Left ventricle myocardium inferior (tissue), 1 donor: ENCODE results near the gene NACC2. TPM values are rescaled to one million over a fixed set of nuclear protein-coding genes. Genes with fewer than 3 reads are reported as not detected.
A peak's percentile ranks its signal among the peaks of the same experiment; 100 is the strongest.
"Not testable (repeated sequence)": the region's sequence is repeated elsewhere in the genome, so short reads cannot be mapped to it uniquely, and the experiment has no call there.

ENCODE experiments used
- DNase-seq: peaks from one replicate; pipeline ENCODE4 v3.0.0-alpha.2; 2020
- H3K27ac ChIP-seq: fragments of 200-600 bp; replicated peaks from 2 replicates; pipeline ENCODE4 v1.8.0; 2021
- H3K27me3 ChIP-seq: fragments of 200-600 bp; 2 replicates; pipeline ENCODE4 v1.8.0; 2021; ENCODE audit warnings: low read depth
- H3K36me3 ChIP-seq: fragments of 200-600 bp; 2 replicates; pipeline ENCODE4 v1.8.0; 2021
- H3K4me1 ChIP-seq: fragments of 200-600 bp; 2 replicates; pipeline ENCODE4 v1.8.0; 2021
- H3K4me3 ChIP-seq: fragments of 200-600 bp; 2 replicates; pipeline ENCODE4 v1.8.0; 2021; ENCODE audit warnings: mild to moderate bottlenecking, moderate library complexity
- H3K9me3 ChIP-seq: fragments of 200-600 bp; replicated peaks from 2 replicates; pipeline ENCODE4 v1.8.0; 2021
- intact Hi-C: fragments of 100-400 bp; cut with micrococcal nuclease; formaldehyde crosslinking; loops from one replicate; pipeline ENCODE4 v1.11.0; 2022
- total RNA-seq: library from RNA; stranded (reverse); fragmentation: NEBNext Ultra II Directional; extraction: Animal tissue kit (Norgen Biotek cat#: 25700); gene quantifications from one replicate; pipeline ENCODE4 v1.2.1, GENCODE V29; 2021
- TF ChIP-seq, protein P1 (sequence below): fragments of 200-600 bp; IDR thresholded peaks from 2 replicates; pipeline ENCODE4 v1.8.0; 2021; ENCODE audit warnings: antibody characterized with exemption, mild to moderate bottlenecking, borderline replicate concordance
- donor health status: DM: no; HTN: yes; CAD: no; lungs with severe emphysema.

Gene NACC2
- total RNA-seq, 1 donor from 2014 or later, result 29.5 TPM

- no peak for DNase-seq
- Histone ChIP-seq H3K27me3 (no peaks in the 10 kb centered on the region), H3K4me3 (no peak overlapping the region), H3K36me3 (peaks cover 37% of the 10 kb centered on the region), H3K9me3 (peaks cover 24% of the 10 kb centered on the region), H3K27ac (no peak overlapping the region), H3K4me1 (peaks cover 30% of the 10 kb centered on the region)
- intact Hi-C loops, result no loop called here
- TF ChIP-seq, protein P1, sequence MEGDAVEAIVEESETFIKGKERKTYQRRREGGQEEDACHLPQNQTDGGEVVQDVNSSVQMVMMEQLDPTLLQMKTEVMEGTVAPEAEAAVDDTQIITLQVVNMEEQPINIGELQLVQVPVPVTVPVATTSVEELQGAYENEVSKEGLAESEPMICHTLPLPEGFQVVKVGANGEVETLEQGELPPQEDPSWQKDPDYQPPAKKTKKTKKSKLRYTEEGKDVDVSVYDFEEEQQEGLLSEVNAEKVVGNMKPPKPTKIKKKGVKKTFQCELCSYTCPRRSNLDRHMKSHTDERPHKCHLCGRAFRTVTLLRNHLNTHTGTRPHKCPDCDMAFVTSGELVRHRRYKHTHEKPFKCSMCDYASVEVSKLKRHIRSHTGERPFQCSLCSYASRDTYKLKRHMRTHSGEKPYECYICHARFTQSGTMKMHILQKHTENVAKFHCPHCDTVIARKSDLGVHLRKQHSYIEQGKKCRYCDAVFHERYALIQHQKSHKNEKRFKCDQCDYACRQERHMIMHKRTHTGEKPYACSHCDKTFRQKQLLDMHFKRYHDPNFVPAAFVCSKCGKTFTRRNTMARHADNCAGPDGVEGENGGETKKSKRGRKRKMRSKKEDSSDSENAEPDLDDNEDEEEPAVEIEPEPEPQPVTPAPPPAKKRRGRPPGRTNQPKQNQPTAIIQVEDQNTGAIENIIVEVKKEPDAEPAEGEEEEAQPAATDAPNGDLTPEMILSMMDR, result no peak
Measured at GRCh38 chr9:136042541-136042940, 52.5 kb downstream of the NACC2 start.

- intact Hi-C loops, result not testable (repeated sequence)
Measured at GRCh38 chr9:136040848-136041247, 54.2 kb downstream of the NACC2 start.

DNA sequence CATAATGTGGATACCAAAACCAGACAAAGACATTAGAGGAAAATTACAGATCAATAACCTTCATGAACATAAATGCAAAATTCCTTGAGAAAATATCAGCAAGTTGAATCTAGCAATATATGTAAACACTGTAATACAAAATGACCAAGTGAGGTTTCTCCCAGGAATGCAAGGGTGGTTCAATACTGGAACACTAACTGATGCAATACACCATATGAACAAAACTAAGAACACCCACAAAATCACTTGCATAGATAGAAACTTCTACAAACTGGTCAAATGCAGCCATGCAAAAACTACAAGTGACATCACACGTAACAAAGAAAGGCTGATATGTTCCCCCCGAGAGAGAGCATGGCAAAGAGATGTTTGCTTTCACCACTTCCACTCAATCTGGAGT, 55.6 kb downstream of the NACC2 start:
- intact Hi-C loops, result no loop called here
- no peak overlapping the region for H3K27ac ChIP-seq
- H3K27me3 ChIP-seq, result no peaks in the 10 kb centered on the region
- H3K9me3 ChIP-seq, result peaks cover 39% of the 10 kb centered on the region
- peaks cover 22% of the 10 kb centered on the region for H3K36me3 ChIP-seq
- no peak overlapping the region for H3K4me3 ChIP-seq
- TF ChIP-seq, protein P1, result no peak
- H3K4me1 ChIP-seq, result peaks cover 13% of the 10 kb centered on the region
- DNase-seq, result no peak

More at GRCh38 chr9:136040848-136041247, 54.2 kb downstream of the NACC2 start:
- Histone ChIP-seq H3K4me1 (peaks cover 17% of the 10 kb centered on the region), H3K36me3 (peaks cover 27% of the 10 kb centered on the region), H3K9me3 (peaks cover 39% of the 10 kb centered on the region)
- not testable (repeated sequence) for H3K27me3 ChIP-seq, H3K4me3 ChIP-seq, DNase-seq, H3K27ac ChIP-seq

GRCh38 chr9:136036848-136037247, 58.2 kb downstream of the NACC2 start:
- TF ChIP-seq, protein P1, result no peak
- DNase-seq, result no peak
- H3K4me1 ChIP-seq, result peaks cover 24% of the 10 kb centered on the region
- peaks cover 39% of the 10 kb centered on the region for H3K9me3 ChIP-seq
- H3K4me3 ChIP-seq, result no peak overlapping the region
- H3K27ac ChIP-seq, result no peak overlapping the region
- H3K27me3 ChIP-seq, result no peaks in the 10 kb centered on the region
- peaks cover 11% of the 10 kb centered on the region for H3K36me3 ChIP-seq
- intact Hi-C loops, result no loop called here

DNA sequence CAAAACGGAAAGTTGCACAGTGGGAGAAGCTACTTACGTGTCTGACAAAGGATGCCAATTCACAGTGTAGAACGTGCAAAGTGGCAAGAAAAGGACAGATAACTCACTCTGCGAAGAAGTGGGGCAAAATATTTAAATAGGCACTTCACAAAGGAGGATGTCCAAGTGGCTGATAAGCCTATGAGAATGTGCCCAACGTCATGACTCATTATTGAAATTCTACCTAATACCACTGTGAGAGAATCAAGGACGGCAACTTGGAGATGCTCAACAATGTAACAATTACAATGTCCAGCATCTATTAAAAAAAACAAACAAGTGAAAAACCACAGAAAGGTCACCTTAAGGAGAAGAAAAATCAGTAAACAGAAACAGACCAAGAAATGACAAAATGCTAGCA, 59.0 kb downstream of the NACC2 start:
- H3K36me3 ChIP-seq, result peaks cover 11% of the 10 kb centered on the region
- TF ChIP-seq, protein P1, result no peak
- intact Hi-C loops, result no loop called here
- H3K4me1 ChIP-seq, result peaks cover 31% of the 10 kb centered on the region
- H3K27ac ChIP-seq, result no peak overlapping the region
- peaks cover 39% of the 10 kb centered on the region for H3K9me3 ChIP-seq
- DNase-seq, result no peak
- H3K27me3 ChIP-seq, result no peaks in the 10 kb centered on the region
- H3K4me3 ChIP-seq, result no peak overlapping the region

DNA sequence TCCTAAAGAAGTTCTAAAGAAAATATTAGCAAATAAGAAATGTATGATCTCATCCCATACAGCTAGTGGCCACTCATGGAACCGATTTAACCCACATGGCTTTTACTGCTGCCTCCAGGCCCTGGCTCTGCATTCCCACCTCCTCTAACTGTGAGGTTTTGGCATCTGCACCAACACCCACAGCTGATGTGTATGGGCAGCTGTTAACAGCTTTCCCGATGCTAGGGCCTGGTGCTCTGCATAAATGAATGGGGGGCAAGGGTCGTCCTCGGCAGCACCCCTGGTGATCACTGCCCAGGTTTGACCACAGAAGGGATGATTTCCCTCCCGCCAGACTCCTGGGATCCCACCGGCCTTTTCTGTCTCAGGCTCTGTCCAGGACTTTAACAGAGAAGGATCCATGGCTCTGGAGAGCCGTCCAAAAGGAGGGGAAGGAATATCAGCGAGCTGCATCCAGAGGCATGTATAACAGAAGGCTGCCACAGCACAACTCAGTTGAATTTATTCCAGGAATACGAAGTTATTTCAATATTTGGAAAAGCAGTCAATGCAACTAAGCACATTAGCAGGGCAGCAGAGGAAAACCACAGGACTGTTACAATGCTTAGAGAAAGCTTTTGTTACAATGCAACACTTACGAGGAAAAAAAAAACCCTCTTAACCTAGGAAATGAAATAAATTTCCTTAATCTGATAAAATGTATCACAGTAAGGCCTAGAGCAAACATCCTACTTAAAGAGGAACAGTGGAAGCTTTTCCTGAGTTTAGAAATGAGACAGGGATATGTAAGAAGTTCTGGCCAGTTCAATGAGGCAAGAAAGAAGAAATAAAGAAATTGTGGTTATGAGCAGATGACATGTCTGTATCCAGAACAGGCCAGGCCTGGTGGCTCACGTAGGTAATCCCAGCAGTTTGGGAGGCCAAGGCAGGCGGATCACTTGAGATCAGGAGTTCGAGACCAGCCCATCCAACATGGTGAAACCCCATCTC, 63.1 kb downstream of the NACC2 start:
- TF ChIP-seq, protein P1, result no peak
- H3K27me3 ChIP-seq, result no peaks in the 10 kb centered on the region
- H3K9me3 ChIP-seq, result peaks cover 10% of the 10 kb centered on the region
- DNase-seq, result no peak
- intact Hi-C loops, result no loop called here
- H3K4me1 ChIP-seq, result peaks cover 34% of the 10 kb centered on the region
- peak overlapping the region; percentile 27 for H3K27ac ChIP-seq
- H3K4me3 ChIP-seq, result no peak overlapping the region
- peaks cover 14% of the 10 kb centered on the region for H3K36me3 ChIP-seq
